Erythroblast (primary cell): Measurements from ENCODE around the gene HOXD3.

ENCODE experiments used
- GATA1 ChIP-seq: IDR thresholded peaks from 2 replicates; pipeline ENCODE4 v1.6.1; 2011; ENCODE audit warnings: low read depth, mild to moderate bottlenecking, control low read depth, low read length, moderate library complexity
- POLR2A ChIP-seq: IDR thresholded peaks from 2 replicates; pipeline ENCODE4 v1.6.1; 2011; ENCODE audit warnings: mild to moderate bottlenecking, low read length

DNA sequence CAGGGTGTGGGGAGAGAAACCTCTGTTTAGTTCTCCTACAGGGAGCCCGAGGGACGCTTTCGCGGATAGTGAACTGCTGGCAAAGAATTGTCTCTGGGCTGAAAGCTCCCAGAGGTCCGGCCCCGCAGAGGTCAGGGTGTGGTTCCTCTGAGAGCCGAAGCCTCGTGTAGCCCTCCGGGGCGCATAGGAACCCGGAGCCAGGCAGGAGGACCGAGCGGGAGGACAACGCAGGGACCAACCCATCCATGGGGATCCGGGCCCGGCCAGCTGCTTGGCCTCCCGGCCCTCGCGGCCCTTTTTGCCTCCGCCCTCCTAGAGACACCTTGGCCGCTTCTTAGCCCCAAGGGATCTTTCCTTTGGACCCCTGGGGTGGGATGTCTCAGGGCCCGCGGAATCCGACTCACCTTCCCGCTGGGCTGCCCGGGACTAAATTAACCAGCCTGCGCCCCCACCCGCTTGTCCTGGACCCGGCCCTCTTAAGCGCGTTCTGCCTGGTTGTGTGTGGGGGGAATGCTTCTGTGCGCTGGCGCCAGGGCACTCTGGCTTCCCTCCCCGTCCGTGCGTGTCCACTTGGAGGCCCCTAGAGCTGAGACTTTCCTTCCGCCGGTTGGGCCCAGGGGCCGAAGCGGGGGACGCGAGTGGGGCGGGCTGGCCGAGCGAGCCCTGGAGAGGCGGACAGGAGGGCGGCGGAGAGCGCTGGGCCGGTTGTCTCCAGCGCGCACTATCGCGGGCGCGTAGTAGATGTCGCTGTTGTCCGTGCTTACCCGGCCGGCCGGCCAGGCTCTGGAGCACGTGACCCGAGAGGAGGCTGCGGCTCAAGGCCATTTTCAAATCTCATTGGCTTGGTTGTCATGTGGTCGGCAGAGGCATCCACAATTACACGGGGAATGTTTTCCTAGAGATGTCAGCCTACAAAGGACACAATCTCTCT, 41.0 kb upstream of the HOXD3 start, which contains the start of gene HOXD10:
- TF ChIP-seq POLR2A: no peak
- TF ChIP-seq GATA1: no peak
